H9 (cell line): Measurements from ENCODE around the gene RAB40AL. TPM values are rescaled to one million over a fixed set of nuclear protein-coding genes. Genes with fewer than 3 reads are reported as not detected.

Experiments used
- DNase-seq: peaks from one replicate; pipeline ENCODE4 v3.0.0-alpha.2; 2017
- H2AFZ ChIP-seq: one replicate; pipeline ENCODE4 v1.6.1; 2013; ENCODE audit warnings: mild to moderate bottlenecking, low read length, control low read depth, moderate library complexity
- H2AK5ac ChIP-seq: 2 replicates; pipeline ENCODE4 v1.6.1; 2013; ENCODE audit warnings: low read length, control low read depth, mixed read lengths; ENCODE audit not compliant: insufficient read length
- H2BK120ac ChIP-seq: one replicate; pipeline ENCODE4 v1.6.1; 2013; ENCODE audit warnings: low read depth, mild to moderate bottlenecking, low read length, control low read depth, inconsistent platforms; ENCODE audit not compliant: poor library complexity, severe bottlenecking
- H2BK12ac ChIP-seq: 2 replicates; pipeline ENCODE4 v1.6.1; 2013; ENCODE audit warnings: low read length, control low read depth, mixed read lengths, low read depth; ENCODE audit not compliant: insufficient read length
- H2BK15ac ChIP-seq: 2 replicates; pipeline ENCODE4 v1.6.1; 2013; ENCODE audit warnings: low read depth, low read length, control low read depth
- H2BK20ac ChIP-seq: one replicate; pipeline ENCODE4 v1.6.1; 2013; ENCODE audit warnings: low read depth, mild to moderate bottlenecking, low read length, control low read depth, inconsistent platforms; ENCODE audit not compliant: poor library complexity, severe bottlenecking
- H2BK5ac ChIP-seq: 2 replicates; pipeline ENCODE4 v1.6.1; 2013; ENCODE audit warnings: low read length, control low read depth, mixed read lengths; ENCODE audit not compliant: insufficient read length
- H3K14ac ChIP-seq: 2 replicates; pipeline ENCODE4 v1.6.1; 2013; ENCODE audit warnings: low read length, control low read depth; ENCODE audit not compliant: insufficient read depth
- H3K18ac ChIP-seq: 2 replicates; pipeline ENCODE4 v1.6.1; 2013; ENCODE audit warnings: low read depth, mild to moderate bottlenecking, mixed read lengths, low read length, control low read depth; ENCODE audit not compliant: insufficient read length
- H3K23ac ChIP-seq: 2 replicates; pipeline ENCODE4 v1.6.1; 2013; ENCODE audit warnings: low read length, control low read depth, mixed read lengths, low read depth; ENCODE audit not compliant: insufficient read length
- H3K23me2 ChIP-seq: 2 replicates; pipeline ENCODE4 v1.6.1; 2013; ENCODE audit warnings: low read depth, mild to moderate bottlenecking, mixed read lengths, low read length, control low read depth; ENCODE audit not compliant: insufficient read length, poor library complexity, severe bottlenecking
- H3K27ac ChIP-seq: 2 replicates; pipeline ENCODE4 v1.5.1; 2013; ENCODE audit warnings: low read length, control low read depth, mixed read lengths, low read depth; ENCODE audit not compliant: insufficient read length
- H3K27me3 ChIP-seq: 2 replicates; pipeline ENCODE4 v1.6.1; 2013; ENCODE audit warnings: low read length, control low read depth, inconsistent platforms; ENCODE audit not compliant: insufficient read depth
- H3K4ac ChIP-seq: 2 replicates; pipeline ENCODE4 v1.6.1; 2013; ENCODE audit warnings: low read depth, mild to moderate bottlenecking, control low read depth, inconsistent platforms, low read length, moderate library complexity
- H3K4me1 ChIP-seq: 2 replicates; pipeline ENCODE4 v1.6.1; 2013; ENCODE audit warnings: low read length, control low read depth, inconsistent platforms; ENCODE audit not compliant: insufficient read depth
- H3K4me2 ChIP-seq: 2 replicates; pipeline ENCODE4 v1.6.1; 2013; ENCODE audit warnings: low read length, control low read depth, mixed read lengths; ENCODE audit not compliant: insufficient read length, insufficient read depth
- H3K56ac ChIP-seq: 2 replicates; pipeline ENCODE4 v1.6.1; 2013; ENCODE audit warnings: low read depth, mild to moderate bottlenecking, mixed read lengths, low read length, control low read depth; ENCODE audit not compliant: insufficient read length
- H3K79me1 ChIP-seq: 2 replicates; pipeline ENCODE4 v1.6.1; 2013; ENCODE audit warnings: low read depth, mild to moderate bottlenecking, moderate library complexity, low read length, control low read depth, inconsistent platforms; ENCODE audit not compliant: insufficient read depth, poor library complexity, severe bottlenecking
- H3K79me2 ChIP-seq: 2 replicates; pipeline ENCODE4 v1.6.1; 2013; ENCODE audit warnings: low read length, control low read depth, inconsistent platforms; ENCODE audit not compliant: insufficient read depth
- H3K9ac ChIP-seq: 2 replicates; pipeline ENCODE4 v1.6.1; 2013; ENCODE audit warnings: low read length, control low read depth, mixed read lengths; ENCODE audit not compliant: insufficient read length; ENCODE audit errors: extremely low read depth
- H3K9me3 ChIP-seq: one replicate; pipeline ENCODE4 v1.6.1; 2013; ENCODE audit warnings: low read depth, low read length, inconsistent platforms; ENCODE audit not compliant: control insufficient read depth
- H3T11ph ChIP-seq: one replicate; pipeline ENCODE4 v1.6.1; 2013; ENCODE audit warnings: mild to moderate bottlenecking, low read length, control low read depth, inconsistent platforms
- H4K20me1 ChIP-seq: one replicate; pipeline ENCODE4 v1.6.1; 2013; ENCODE audit not compliant: control insufficient read depth, insufficient read length, insufficient read depth
- H4K5ac ChIP-seq: 2 replicates; pipeline ENCODE4 v1.6.1; 2013; ENCODE audit warnings: low read depth, mild to moderate bottlenecking, mixed read lengths, low read length, control low read depth; ENCODE audit not compliant: insufficient read length
- H4K8ac ChIP-seq: replicated peaks from 2 replicates; pipeline ENCODE4 v1.6.1; 2013; ENCODE audit warnings: low read length, control low read depth, mixed read lengths, low read depth; ENCODE audit not compliant: insufficient read length
- H4K91ac ChIP-seq: 2 replicates; pipeline ENCODE4 v1.6.1; 2013; ENCODE audit warnings: low read depth, mild to moderate bottlenecking, moderate library complexity, mixed read lengths, low read length, control low read depth; ENCODE audit not compliant: insufficient read length
- H3K27ac Mint-ChIP-seq, 3 experiments: 2 replicates in 2 of 3; 3 replicates in 1 of 3; pipeline ENCODE4 v1.8.0; 2020 to 2021; ENCODE audit warnings: mixed read lengths in 3 of 3, mild to moderate bottlenecking in 1 of 3, moderate library complexity in 1 of 3
- H3K27me3 Mint-ChIP-seq: 2 replicates; pipeline ENCODE4 v1.8.0; 2021; ENCODE audit warnings: low read depth, mild to moderate bottlenecking, moderate library complexity, mixed read lengths
- H3K36me3 Mint-ChIP-seq, 3 experiments: 2 replicates in 2 of 3; 3 replicates in 1 of 3; pipeline ENCODE4 v1.8.0; 2020 to 2021; ENCODE audit warnings: low read depth in 3 of 3, mixed read lengths in 3 of 3; ENCODE audit not compliant: insufficient read depth in 1 of 3
- H3K4me1 Mint-ChIP-seq, 2 experiments: 2 replicates each; pipeline ENCODE4 v1.8.0; 2020; ENCODE audit warnings: mixed read lengths in 2 of 2
- H3K4me3 Mint-ChIP-seq, 2 experiments: 2 replicates in 1 of 2; 3 replicates in 1 of 2; pipeline ENCODE4 v1.8.0; 2020 to 2021; ENCODE audit warnings: mild to moderate bottlenecking in 2 of 2, mixed read lengths in 2 of 2, moderate library complexity in 1 of 2
- H3K9me3 Mint-ChIP-seq, 2 experiments: 2 replicates in 1 of 2; 3 replicates in 1 of 2; pipeline ENCODE4 v1.8.0; 2020; ENCODE audit warnings: mild to moderate bottlenecking in 2 of 2, mixed read lengths in 2 of 2, moderate library complexity in 1 of 2
- WGBS: extraction: QIAGEN DNeasy Blood & Tissue Kit; methylation state at CpG from one replicate; pipeline ENCODE4 v1.1.7; 2013; ENCODE audit warnings: missing lambda C conversion rate, low lambda C conversion rate, mixed read lengths; ENCODE audit not compliant: insufficient read length; ENCODE audit errors: extremely low coverage; 5-methylcytosine and 5-hydroxymethylcytosine counted together
- total RNA-seq: library from RNA; stranded (reverse); gene quantifications from 2 replicates; pipeline ENCODE4 v1.2.1, GENCODE V29; 2021
- TF ChIP-seq, protein P1 (sequence below): fragments of 200-600 bp; sonication (generic); conservative IDR thresholded peaks from 3 replicates; pipeline ENCODE4 v1.8.0; 2021; ENCODE audit warnings: antibody characterized with exemption, mild to moderate bottlenecking

Gene RAB40AL
- total RNA-seq, 1 experiment from 2014 or later, result not detected

DNA sequence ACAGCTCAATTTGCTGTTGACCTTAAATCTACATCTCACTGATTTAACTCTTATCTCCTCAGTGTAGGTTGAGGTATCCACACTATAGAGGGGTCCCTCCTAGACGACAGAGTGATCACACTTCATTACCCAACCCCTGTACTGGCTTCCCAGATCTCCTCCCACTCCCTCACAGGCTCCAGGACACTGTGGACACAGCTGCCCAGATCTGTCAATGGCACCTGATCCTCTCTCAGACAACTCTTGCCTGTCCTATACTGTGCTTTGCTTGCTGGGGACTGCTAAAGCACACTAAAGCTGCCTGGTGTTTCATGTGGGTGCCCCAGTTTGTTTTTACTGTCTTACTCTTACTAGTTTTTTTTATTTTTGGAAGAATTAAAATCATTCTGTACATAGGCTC lies 27.9 kb downstream of the RAB40AL start:
- H2BK15ac ChIP-seq, result no peak overlapping the region
- H3K23ac ChIP-seq, result no peak overlapping the region
- H3K27ac Mint-ChIP-seq, result no peak overlapping the region
- no CpG with 5 or more reads among the region's 1 CpG for WGBS
- H3K23me2 ChIP-seq, result no peaks in the 10 kb centered on the region
- H3K4me3 Mint-ChIP-seq, result no peak overlapping the region
- TF ChIP-seq, protein P1, sequence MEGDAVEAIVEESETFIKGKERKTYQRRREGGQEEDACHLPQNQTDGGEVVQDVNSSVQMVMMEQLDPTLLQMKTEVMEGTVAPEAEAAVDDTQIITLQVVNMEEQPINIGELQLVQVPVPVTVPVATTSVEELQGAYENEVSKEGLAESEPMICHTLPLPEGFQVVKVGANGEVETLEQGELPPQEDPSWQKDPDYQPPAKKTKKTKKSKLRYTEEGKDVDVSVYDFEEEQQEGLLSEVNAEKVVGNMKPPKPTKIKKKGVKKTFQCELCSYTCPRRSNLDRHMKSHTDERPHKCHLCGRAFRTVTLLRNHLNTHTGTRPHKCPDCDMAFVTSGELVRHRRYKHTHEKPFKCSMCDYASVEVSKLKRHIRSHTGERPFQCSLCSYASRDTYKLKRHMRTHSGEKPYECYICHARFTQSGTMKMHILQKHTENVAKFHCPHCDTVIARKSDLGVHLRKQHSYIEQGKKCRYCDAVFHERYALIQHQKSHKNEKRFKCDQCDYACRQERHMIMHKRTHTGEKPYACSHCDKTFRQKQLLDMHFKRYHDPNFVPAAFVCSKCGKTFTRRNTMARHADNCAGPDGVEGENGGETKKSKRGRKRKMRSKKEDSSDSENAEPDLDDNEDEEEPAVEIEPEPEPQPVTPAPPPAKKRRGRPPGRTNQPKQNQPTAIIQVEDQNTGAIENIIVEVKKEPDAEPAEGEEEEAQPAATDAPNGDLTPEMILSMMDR, result 0 out of 3 replicates have a peak, but pooled peaks have one; percentile 1
- peaks cover 49 to 55% of the 10 kb centered on the region in 2 experiments for H3K9me3 Mint-ChIP-seq
- H4K20me1 ChIP-seq, result no peaks in the 10 kb centered on the region
- H3K27me3 ChIP-seq, result no peaks in the 10 kb centered on the region
- H3K9me3 ChIP-seq, result peaks cover 18% of the 10 kb centered on the region
- H3K27me3 Mint-ChIP-seq, result 0 out of 2 replicates have a peak, but pooled peaks cover 1% of the 10 kb centered on the region
- H3K14ac ChIP-seq, result no peak overlapping the region
- H4K5ac ChIP-seq, result no peak overlapping the region
- no peaks in the 10 kb centered on the region for H3K79me1 ChIP-seq
- no peak overlapping the region for H2BK20ac ChIP-seq
- no peak overlapping the region for H4K91ac ChIP-seq
- H3K4me2 ChIP-seq, result no peak overlapping the region
- no peaks in the 10 kb centered on the region for H3K4me1 ChIP-seq
- H3K27ac ChIP-seq, result no peak overlapping the region
- H2BK120ac ChIP-seq, result no peak overlapping the region
- H2BK12ac ChIP-seq, result no peak overlapping the region
- no peaks in the 10 kb centered on the region for H3K79me2 ChIP-seq
- H2AFZ ChIP-seq, result no peak overlapping the region
- H2AK5ac ChIP-seq, result no peak overlapping the region
- H3K4me1 Mint-ChIP-seq, result no peaks in the 10 kb centered on the region
- H3K4ac ChIP-seq, result no peak overlapping the region
- H2BK5ac ChIP-seq, result no peak overlapping the region
- DNase-seq, result no peak
- no peak overlapping the region for H3K18ac ChIP-seq
- no peak overlapping the region for H3K56ac ChIP-seq
- H4K8ac ChIP-seq, result no peak overlapping the region
- H3K36me3 Mint-ChIP-seq, result peaks cover 6% of the 10 kb centered on the region in 3 experiments; a peak in 3 of 7 replicates
- no peak overlapping the region for H3K9ac ChIP-seq
- H3T11ph ChIP-seq, result no peak overlapping the region
